HG03060 (cell line): Measurements from ENCODE around the gene VPS51.
A peak's percentile ranks its signal among the peaks of the same experiment; 100 is the strongest.
"Not testable (repeated sequence)": the region's sequence is repeated elsewhere in the genome, so short reads cannot be mapped to it uniquely, and the experiment has no call there.

Source experiments
- ATAC-seq: cut with Tn5 transposase; IDR thresholded peaks from one replicate; pipeline ENCODE4 v1.9.1; 2021; ENCODE audit warnings: low read depth, moderate number of reproducible peaks; ENCODE audit not compliant: unreplicated experiment

Gene VPS51

DNA sequence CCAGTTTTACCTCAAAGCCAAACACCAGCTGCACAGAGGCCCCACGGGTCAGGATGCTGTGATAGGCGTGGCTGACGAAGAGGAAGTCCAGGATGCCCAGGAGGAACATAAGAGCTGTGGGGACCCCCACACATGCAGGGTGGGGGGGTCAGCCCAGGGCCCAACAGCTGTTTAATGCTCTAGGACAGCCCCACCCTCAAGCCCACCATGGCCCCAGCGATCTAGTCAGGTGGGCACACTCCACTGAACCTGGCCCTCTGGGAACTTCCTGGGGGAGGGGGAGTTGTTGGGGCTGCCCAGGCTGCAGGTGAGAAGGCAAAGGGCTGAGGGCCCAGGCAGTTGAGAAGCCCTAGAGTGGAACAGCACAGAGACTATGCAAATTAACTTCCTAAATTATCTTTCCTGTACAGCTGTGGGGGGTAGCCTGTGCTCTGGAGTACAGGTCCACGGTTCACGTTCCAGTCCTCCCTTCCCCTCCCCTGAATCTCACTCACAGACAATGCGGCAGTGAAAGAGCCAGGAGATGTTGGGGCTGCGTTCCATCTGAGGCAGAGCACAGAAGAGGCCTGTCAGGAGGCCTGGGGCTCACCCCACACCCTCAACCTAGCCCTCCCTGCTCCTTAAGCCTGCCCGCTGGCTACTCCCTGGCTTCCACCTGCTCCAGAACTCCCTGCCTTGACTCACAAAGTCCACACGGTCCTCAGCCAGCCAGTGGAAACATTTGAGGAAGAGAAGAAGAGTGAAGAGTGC is 36.4 kb downstream of the VPS51 start:
- no peak for ATAC-seq

DNA sequence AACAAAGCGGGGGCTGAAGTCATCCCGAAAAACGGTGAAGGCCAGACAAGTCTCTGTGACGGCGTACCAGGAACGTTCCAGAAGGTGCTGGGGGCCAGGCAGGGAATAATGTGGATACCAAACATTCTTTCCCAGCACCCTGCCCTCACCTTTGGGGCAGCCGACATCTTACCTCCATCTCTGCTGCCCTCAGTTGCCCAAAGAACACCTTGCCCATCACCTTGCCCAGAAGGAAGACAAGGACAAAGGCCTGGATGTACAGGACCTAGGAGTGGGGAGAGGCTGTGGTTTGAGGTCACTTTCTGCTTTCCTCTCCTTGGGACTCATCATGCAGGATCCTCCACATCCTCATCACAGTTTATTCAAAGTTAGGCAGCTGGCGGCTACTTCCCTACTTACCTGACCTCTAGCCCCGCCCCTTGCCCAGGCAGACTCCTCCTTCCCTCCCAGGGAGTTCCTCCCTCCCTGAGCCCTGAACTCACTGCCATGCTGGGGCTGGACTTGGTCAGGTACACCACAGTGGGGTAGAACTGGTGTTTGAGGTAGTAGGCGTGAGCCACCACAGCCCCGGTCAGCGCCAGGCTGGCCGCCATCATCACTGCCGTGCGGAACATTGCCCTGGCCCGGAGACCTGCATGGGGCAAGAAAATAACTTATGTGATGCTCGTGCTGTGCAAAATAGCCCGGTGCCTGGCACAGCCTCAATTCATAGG is 37.1 kb downstream of the VPS51 start:
- no peak for ATAC-seq

DNA sequence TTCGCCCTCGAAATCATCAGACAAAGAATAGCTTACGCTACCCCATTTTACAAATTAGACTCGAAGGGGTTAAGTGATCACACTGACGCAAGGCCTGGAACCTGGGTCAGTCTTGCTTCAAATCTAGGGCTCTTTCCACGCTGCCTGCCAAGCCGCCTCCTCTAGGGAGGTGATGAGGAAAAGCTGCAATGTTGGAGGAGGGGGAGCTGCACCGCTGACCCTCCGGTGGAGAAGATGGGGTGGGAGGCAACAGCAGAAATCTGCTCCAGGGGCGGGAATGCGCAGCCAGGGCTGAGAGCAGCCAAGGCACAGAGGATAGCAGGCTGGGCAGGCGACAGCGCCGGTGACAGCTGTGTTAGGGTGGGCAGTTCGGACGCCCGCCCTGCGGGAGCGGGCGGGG is 37.7 kb downstream of the VPS51 start:
- ATAC-seq, result no peak

DNA sequence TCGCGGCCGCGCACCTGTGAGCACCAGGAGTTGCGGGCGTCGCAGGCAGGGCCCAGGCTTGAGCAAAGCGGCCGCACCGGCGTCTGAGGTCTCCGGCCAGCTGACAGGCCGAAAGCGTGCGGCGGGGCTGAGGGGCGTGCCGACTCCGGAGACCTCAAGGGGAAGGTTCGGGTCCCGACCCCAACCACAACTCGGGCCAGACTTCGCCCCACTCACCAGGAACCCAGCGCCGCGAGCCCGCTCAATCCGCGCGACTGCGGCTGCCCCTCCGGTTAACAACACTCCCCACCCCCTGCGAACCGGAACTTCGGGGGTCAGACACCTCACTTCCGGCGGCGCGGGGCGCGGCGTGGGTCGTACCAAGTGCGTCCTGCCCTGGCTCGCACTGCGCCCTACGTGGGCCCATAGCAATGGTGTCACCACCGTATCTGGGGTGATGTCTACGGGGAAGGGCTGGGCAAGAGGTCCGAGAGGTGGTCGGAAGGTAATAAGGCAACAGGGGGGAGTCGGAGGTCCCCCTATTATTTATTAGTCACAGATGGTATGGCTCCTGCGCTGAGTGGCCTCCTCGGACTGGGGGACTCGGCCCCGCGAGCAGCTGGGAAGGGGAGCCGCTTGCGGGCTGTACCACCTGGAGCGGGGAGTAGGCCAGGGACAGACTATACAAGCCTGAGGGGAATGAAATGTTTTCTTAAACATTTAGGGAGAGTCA is 38.4 kb downstream of the VPS51 start, which contains the start of gene SYVN1:
Gene SYVN1, minus strand, starts transcription at position 280 of the 712 bp plus-strand sequence. CDS start 918 bp downstream, outside the sequence.
- ATAC-seq, result peak; percentile 45

DNA sequence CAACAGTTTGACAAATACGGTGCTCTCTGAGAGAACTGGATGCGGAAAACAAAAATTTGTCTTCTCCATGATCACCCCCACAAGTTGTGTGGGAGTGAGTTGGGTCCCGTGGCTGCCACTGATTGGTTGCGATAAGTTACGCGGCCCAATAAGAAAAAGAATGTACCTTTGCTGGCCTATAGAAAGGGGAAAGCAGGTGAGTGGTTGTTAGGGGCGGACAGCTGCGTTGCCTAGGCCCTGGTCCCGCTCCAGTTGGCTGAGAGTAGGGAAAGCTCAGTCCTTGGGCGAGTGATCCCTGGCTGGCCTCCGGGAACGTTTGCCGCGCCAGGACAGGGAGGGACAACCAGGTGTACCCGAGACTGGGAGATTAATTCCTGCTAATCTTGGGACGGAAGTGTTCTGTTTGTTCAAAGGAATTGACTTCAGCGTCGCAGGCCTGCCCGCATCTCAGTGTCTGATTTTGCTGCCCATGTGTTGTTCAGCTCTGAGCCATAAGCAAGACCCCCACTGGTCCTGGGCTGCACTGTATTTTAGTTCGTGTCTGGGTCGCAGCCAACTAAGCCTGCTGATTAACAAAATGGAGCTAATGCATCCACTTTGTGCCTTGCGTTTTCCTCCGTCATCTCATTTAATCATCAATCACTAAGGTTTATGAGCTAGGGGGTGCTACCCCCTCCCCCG is 39.1 kb downstream of the VPS51 start:
- ATAC-seq, result peak; percentile 47

DNA sequence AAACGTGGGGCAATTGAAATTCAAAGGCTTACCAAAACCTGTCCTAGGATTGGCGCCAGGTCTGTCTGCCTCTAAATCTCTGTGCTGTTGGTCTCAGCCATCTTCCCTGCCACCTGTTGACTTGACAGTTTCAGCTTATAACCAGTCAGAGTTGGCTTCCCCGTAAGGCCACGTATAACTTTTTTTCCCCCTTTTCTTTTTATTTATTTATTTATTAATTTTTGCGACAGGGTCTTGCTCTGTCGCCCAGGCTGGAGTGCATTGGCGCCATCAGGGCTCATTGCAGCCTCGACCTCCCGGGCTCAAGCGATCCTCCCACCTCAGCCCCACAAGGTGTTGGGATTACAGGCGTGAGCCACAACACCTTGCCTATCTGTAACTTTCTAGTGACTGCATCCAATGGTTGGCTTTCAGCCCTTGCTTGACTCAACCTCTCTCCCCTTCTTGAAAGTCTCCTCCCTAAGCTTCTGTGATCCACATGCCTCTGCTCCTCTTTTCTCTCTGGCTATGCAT is 39.7 kb downstream of the VPS51 start:
- no peak for ATAC-seq

DNA sequence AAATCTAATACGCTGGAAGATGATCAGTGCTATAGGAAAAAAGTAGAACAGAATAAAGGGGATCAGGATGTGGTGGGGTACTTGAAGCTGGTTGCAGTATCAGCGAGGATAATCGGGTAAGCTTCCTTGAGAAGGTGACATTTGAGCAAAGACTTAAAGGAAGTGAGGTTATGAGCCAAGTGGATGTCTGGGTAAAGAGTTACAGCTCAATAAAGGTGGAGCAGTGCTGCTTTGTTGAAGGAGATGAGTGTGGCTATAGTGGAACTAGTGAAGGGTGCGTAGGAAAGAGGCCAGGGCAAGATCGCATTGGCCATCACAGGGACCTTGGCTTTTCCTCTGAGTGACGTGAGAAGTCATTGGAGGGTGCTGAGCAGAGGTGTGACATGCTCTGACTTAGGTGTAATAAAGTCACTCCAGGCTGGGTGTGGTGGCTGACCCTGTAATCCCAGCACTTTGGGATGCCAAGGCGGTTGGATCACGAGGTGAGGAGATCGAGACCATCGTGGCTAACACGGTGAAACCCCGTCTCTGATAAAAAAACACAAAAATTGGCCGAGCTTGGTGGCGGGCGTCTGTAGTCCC is 40.6 kb downstream of the VPS51 start:
- no peak for ATAC-seq

DNA sequence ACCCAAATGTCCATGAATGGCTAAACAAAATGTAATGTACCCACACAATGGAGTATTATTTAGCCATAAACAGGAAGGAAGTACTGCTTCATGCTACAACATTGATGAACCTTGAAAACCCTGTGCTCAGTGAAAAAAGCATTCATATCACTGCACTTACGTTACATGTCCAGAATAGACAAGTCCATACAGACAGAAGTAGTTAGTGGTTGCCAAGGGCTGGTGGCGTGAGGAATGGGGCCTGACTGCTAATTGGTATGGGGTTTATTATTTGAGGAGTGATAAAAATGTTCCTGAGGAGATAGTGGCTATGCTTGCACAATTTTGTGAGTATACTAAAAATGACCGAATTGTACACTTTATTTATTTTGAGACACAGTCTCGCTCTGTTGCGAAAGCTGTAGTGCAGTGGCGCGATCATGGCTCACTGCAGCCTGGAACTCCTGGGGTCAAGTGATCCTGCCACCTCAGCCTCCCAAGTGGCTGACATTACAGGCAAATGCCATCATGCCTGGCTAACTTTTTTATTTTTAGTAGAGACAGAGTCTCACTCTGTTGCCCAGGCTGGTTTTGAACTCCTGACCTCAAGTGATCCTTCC is 46.0 kb downstream of the VPS51 start:
- no peak for ATAC-seq

DNA sequence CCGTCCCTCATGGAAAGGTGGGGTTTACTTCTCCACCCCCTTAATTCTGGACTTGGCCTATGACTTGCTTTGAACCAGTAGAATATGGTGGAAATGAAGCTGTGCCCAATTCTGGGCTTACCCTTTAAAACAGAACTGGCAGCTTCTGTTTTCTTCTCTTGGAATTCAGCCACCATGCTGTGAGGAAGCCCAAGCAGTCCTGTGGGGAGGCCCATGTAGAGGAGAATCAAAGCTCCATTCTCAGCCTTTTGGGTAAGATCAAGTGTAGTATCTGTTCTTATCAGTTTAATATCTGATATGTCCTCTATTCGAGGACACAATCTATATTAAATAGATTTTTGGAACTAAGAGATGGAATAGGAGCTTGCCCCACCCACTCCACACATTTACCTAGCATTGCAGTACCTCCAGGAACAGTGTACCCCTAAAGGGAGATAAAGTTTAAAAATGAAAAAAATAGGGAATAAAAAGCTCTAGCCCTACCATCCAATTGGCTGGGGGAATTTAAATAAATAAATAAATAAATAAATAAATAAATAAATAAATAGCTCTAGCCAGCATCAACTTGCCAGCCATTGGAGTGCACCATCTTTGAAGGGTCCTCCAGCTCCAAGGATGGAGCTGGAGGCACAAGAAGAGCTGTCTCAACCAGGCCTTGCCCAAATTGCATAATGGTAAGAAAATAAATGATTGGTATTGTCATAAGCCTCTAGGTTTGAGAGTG is 51.5 kb downstream of the VPS51 start:
- ATAC-seq, result no peak

DNA sequence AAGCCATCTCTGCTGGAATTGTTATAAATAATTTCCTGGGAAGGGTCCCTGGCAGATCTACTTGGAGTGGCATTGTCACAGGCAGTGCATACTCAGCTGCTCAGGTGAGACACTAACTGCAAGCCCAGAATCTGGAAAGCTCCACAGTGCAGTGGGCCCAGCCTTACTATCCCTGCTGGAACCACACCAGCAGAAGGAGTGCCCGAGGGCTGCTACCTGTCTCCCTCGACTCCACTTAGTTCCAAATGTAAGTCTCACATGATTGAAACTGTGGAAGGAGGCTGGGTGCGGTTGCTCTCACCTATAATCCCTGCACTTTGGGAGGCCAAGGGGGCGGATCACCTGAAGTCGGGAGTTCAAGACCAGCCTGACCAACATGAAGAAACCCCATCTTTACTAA is 52.6 kb downstream of the VPS51 start:
- no peak for ATAC-seq

DNA sequence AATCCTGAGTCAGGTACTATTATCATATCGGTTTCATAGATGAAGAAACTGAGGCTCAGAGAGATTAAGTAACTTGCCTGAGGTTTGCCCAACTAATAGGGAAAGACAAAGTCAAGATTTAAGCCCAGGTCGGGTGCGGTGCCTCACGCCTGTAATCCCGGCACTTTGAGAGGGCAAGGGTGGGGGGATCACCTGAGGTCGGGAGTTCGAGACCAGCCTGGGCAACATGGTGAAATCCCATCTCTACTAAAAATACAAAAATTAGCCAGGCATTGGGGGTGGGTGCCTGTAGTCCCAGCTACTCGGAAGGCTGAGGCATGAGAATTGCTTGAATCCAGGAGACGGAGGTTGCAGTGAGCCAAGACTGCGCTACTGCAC is 54.1 kb downstream of the VPS51 start:
- ATAC-seq, result not testable (repeated sequence)

DNA sequence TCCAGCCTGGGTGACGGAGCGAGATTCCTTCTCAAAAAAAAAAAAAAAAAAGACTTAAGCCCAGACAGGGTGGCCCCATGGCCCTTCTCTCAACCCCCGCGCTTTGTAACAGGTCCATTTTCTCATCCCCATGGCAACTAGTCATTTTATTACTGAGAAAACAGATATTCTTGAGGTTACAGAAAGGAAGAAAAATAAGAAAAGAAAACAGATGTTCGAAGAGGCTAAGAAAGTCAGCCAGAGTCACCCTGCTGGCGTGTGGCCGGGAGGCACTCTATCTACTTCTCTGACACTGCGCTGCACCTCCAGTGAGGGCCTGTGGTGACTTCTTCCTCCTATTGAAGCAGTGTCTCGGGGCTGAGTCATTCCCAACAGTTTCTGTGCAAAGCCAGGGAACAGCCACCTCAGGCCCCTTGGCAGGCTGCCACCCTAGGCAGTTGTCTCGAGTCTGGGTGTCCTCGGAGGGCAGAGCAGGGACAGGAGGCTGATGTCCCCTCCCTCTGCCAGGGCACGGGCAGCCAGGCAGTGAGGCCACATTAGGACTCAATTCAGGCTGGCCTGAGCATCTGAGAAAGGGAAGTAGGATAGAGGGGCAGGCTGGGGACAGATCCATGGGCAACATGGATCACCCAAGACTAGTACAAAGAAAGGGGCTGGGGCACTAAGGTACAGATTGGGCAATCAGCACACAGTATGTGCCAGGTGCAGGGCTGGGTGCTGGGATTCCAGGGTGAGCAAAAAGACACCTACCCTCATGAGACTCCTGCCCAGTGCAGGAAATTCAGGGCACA is 54.7 kb downstream of the VPS51 start:
- no peak for ATAC-seq

DNA sequence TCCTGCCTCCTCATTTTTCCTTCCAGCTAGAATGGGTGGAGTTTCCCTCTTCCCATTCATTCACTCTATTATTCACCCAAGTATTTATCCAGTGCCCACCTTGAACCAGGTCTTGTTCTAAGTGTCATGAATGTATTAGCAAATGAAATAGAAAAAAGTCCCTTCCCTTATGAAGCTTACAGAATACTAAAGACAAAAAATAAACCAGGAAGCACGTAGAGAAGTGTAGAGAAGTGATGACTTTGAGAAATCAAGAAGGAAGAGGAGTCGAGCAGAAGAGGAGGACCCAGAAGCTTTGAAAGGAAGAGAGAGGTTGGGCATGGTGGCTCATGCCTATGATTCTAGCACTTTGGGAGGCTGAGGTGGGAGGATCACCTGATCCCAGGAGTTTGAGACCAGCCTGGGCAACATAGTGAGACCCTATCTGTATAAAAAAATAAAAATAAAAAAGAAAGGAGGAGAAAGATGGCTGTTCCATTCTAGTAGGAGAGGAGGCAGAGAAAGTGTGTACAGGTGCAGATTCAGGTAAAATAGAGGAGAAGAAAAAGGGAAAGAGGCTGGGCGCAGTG is 55.4 kb downstream of the VPS51 start:
- ATAC-seq, result no peak

DNA sequence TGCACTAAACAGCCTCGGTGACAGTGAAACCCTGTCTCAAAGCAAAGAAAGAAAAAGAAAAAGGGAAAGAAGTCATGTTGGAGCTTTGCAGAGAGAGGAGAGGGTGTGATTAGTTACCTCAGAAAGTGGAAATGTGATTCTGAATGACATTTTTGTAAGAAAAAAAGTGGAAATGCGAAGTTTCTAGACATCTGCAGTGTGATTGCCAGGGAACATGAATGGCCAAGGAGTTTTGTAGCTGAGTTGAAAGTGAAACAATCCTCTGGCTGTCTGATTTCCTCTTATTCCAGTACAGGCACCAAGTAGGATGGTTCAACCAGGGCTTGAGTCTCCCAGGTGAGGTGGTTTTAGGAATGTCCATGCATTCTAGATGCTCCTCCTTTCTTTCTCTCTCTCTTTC is 56.1 kb downstream of the VPS51 start:
- ATAC-seq, result no peak

DNA sequence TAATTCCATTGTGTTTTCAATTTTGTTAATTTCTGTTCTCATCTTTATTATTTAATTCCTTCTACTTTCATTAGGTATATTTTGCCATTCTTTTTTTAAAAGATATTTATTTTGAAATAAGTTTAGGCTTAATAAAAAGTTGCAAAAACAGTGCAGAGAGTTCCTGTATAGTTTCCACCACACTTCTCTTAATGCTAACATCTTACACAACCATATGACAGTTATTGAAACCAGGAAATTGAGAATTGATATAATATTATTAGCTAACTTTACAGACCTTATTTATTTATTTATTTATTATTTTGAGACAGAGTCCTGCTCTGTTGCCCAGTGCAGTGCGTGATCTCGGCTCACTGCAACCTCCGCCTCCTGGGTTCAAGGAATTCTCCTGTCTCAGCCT is 60.2 kb downstream of the VPS51 start:
- no peak for ATAC-seq

DNA sequence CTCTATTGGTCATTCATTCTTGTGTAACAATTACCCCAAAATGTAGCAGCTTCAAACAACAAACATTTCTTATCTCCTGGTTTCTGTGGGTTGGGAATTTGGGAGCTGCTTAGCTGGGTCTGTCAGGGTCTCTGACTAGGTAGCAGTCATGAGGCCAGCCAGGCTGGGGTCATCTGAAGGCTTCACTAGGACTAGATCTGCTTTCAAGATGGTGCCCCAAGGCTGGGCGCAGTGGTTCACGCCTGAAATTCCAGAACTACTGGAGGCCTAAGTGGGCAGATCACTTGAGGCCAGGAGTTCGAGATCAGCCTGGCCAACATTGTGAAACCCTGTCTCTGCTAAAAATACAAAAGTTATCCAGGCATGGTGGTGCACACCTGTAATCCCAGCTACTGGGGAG is 60.9 kb downstream of the VPS51 start:
- no peak for ATAC-seq

DNA sequence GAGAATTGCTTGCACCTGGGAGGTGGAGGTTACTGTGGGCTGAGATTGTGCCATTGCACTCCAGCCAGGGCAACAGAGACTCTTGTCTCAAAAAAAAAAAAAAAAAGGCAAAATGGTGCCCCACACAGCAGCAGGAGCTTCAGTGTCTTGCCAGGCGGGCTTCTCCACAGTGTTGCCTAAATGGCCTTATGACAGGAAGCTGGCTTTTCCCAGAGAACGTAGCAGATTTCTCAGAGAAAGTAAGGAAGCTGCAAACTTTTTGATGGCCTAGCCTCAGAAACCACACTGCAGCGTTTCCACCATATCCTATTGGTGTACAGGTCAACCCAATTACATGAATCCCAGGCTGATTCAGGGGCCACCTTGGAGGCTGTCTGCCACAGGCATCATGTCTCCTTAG is 61.3 kb downstream of the VPS51 start:
- no peak for ATAC-seq

DNA sequence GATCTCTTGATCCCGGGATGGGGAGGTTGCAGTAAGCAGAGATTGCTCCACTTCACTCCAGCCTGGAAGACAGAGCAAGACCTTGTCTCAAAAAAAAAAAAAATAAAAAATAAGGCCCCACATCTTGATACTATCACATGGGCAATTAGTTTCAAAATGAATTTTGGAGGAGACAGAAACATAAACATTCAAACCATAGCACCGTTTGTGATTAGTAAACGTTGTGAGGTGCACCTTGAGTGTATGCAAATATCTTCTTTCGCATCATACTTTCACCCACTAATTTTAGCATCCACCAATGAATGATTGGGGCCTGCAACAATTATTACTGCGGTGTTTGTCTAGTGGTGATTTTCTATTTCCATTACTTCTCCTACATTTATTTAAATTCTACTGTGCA is 63.0 kb downstream of the VPS51 start:
- peak; percentile 71 for ATAC-seq
